ENCODE results near the gene RAB27A.
"Not testable (repeated sequence)": the region's sequence is repeated elsewhere in the genome, so short reads cannot be mapped to it uniquely, and the experiment has no call there.

Gene RAB27A

DNA sequence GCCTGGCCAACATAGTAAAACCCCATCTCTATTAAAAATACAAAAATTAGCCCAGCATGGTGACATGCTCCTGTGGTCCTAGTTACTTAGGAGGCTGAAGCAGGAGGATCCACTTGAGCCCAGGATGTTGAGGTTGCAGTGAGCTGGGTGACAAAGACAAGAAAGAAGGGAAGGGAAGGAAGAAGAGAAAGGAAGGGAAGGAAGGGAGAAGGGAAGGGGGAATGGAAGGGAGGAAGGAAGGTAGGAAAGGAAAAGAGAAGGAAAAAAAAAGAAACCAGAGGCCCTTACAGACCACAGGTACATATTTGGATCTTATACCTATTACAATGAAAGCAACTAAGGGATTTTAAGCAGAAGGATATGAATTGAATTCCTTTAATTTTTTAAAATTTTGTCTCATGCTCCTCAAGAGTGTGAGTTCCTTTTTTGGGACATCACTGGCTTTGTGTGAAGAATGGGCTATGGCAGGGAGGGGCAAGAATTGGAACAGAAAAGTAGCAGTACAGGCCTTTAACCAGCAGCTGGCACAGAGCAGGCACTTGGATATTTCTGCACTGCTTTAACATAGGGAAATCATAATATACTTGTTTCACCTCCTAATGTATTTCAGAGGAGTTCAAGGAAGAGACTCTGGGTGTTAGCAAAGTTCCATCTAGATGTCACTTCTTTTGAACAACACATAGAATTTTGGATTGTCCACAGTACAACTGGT, 7.9 kb downstream of the RAB27A start:
- DNase-seq (ENCODE audit: low spot score) = no peak

- not testable (repeated sequence) for DNase-seq (ENCODE audit: low spot score)
These were observed 9.0 kb downstream of the RAB27A start for GRCh38 chr15:55280589-55280988.

- no peak for DNase-seq (ENCODE audit: low spot score)
These were observed 9.8 kb downstream of the RAB27A start for GRCh38 chr15:55279746-55280351.

DNA sequence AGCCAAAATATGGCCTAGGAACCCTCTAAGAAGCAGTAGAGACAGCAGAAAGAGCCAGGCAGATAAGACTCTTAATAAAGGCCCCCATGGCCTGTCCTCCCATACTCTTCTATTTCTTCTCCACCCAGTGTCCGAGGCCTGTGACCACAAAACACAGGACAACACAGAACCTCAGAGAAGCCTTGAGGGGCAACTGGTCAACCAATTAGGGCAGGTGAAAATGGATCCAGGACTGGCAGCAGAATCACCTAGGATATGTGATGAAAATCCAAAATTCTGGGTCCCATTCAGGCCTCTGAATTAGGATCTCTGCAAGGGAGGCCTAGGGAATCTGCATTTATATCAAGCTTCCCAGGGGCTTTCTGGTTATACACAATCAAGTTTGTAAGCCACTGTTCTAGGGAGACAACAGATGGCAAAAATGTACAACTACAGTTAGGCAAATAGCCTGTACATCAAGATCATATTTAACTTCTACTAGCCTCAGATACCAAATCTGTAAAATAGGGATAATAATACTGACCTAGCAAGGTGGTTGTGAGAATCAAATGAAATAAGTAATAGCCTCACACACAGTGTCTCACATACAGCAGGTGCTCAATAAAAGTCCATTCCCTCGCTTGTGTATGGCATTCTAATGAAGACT, 10.4 kb downstream of the RAB27A start:
- DNase-seq (ENCODE audit: low spot score) = no peak

- DNase-seq (ENCODE audit: low spot score) = no peak
These were observed 11.9 kb downstream of the RAB27A start for GRCh38 chr15:55277715-55278114.

DNA sequence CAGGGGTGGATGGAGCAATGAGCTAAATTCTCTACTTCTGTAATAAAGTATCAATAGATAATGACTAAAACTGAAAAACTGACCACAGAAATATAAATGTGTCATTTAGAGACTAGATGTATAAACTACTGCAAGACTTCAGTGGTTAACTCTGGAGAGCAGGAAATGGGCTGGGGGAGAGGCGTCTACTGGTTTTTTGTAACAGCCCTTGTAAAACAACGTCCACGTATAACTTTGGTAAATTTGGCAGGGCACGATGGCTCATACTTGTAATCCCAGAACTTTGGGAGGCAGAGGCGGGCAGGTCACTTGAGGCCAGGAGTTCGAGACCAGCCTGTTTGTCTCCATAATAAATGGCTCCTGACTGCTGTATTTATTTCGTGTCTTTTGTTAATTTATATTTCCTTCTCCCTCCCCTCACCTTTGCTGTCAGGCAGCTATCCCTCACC, 12.5 kb downstream of the RAB27A start:
- DNase-seq (ENCODE audit: low spot score) = no peak

GRCh38 chr15:55276324-55276723, 13.3 kb downstream of the RAB27A start:
- no peak for DNase-seq (ENCODE audit: low spot score)

DNA sequence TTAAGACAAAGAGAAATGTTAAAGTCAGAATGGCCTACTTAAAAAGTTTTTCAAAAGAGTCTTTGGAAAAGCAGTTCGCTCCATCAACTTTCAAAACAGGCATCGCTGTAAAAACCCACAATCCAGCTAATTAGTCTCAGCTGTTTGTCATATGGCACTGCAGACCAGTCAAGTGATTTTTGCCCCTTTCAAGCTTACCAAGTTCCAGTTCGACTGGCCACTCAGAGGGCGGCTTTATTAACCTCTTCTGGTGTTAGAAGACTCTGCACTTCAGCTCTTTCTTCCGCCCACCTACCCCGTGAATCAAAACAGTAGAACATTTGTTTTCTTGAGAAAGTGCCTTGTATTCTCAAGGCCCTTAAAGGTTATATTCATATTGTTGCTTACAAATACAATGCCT, 19.3 kb downstream of the RAB27A start:
- DNase-seq (ENCODE audit: low spot score) = no peak

DNA sequence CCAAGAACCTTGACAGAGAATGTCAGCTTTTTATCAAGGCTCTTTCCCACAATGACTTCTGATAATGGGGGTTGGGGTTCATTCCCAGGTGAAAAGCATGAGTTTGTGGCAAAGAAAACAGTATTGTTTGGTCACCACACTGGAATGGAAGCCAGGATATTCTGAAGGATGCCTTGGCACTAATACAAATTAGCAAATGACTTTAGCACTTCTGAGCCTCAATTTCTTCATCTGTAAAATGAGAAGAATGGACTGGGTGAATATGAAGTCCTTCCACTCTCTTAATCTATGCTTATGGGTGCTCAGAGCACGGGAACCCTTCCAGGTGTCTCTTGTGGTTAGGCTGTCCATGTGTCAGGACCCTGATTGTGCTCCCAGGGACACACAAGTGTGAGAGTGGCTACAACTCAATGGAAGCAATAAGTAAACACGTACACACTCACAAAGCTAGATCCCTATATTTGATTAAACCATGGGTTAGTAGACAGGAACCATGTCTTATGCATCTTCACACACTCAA, 21.4 kb downstream of the RAB27A start:
- no peak for DNase-seq (ENCODE audit: low spot score)

DNA sequence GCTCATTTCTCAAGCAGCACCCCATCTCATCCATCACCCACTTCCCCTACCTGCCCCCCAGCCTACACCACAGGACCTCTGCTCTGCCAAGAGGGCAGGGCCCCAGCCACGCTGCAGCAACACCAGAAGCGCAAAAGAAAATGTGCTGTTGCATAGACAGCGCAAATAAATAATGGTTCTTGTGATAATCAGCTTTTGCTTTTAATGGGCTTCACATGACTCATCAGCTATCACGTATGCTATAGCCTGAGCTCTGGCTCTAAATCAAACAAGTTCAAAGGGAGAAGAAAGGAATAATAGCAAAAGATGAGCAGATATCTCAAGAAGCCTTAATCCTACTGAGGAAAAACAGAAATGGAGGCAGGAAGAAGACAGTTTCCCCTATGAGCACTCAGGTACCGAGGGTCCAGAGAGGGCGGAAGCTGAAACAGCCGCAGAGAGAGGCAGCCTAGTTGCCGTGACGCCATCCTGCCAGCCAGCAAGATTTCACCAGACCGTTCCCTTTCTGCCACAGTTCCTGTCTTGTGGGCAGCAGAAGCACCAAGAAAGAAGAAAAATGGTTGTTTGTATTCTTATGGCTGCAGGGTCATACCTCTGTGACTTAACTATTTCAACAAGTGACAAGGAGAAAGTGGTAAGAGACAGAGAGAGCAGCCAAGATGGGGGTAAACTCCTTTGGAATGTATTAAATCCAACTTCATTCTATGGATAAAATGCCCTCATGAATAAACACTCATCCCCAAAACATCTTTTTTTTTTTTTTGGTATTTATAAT, 22.0 kb downstream of the RAB27A start:
- DNase-seq (ENCODE audit: low spot score) = no peak

DNA sequence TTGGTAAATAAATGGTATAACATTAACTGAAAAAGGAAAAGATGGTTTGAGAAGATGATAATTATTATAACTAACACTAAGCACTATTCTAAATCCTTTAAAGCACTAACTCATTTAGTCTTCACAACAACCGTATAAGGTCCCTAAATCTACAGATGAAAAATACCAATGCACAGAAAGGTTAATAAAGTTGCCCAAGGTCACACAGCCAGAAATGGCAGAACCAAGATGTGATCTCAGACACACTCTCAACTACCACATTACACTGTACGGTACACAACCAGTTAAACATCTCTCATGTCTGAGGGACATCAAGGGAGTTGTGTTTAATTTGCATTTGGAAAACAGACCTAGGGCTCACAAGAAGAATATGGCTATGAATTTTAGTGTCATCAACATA, 23.1 kb downstream of the RAB27A start:
- no peak for DNase-seq (ENCODE audit: low spot score)

DNA sequence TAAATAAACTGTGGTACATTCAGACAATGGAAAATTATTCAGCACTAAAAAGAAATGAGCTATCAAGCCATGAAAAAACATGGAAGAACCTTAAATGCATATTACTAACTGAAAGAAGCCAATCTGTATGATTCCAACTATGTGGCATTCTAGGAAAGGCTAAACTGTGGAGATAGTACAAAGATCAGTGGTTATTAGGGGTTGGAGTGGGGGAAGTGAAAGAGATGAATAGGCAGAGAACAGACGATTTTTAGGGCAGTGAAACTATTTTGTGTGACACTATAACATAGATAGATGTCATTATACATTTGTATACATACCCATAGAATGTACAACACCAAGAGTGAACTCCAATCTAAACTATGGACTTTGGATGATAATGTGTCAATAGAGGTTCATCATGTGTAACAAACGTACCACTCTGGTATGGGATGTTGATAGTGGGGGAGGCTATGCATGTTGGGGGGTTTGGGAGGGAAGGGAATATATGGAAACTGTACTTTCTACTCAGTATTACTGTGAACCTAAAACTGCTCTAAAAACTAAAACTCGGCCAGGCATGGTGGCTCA, 29.0 kb downstream of the RAB27A start:
- no peak for DNase-seq (ENCODE audit: low spot score)

GRCh38 chr15:55257938-55258337, 31.7 kb downstream of the RAB27A start:
- no peak for DNase-seq (ENCODE audit: low spot score)

GRCh38 chr15:55257012-55257670, 32.5 kb downstream of the RAB27A start:
- no peak for DNase-seq (ENCODE audit: low spot score)

DNA sequence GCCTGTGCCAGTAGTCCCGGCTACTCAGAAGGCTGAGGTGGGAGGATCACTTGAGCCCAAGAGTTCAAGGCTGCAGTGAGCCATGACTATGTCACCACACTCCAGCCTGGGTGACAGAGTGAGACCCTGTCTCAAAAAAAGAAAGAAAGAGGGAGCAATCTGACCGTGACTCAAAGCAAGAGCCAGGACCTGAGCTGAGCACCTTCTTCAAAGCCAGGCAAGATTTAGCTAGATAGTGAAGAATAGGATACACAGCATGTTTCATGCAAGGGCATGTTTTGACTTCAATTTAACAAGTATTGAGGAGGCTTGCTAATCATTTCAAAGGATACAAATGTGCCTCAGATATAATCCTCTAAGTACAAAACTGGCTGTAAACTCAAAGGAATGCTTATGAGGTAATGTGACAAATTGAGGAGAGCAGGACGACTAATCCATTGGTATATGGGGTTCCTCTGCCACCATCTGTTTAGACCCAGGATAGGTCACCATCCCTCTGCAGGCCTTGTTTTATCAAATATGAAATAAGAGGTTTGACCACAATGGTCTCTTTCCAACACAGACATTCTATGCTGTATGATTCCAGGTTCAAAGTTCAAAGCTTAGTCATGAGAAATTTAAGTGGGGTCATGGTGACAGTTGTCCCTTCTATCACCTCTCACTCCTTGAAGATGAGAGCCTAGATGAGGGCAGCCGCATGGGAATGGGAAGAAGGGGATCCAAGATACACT, 33.2 kb downstream of the RAB27A start:
- no peak for DNase-seq (ENCODE audit: low spot score)

DNA sequence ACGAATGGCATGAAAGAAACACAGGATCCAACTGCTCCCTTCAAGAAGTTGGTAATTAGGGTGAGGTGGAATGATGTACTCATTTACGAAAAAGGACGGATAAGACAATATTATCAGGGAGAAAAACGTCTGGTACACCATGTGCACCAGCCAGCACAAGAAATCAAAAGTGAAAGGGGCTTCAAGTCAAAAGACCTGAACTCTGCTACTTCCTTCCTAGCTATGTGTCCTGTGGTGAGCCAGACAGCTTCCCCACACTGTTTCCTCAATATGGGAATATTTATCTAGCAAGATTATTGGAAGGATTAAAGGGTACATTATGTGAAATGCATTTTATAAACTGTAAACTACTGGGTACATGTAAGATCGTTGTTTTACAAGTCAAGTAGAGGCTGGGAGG, 33.9 kb downstream of the RAB27A start:
- no peak for DNase-seq (ENCODE audit: low spot score)

GRCh38 chr15:55254916-55255679, 34.5 kb downstream of the RAB27A start:
- DNase-seq (ENCODE audit: low spot score) = no peak

DNA sequence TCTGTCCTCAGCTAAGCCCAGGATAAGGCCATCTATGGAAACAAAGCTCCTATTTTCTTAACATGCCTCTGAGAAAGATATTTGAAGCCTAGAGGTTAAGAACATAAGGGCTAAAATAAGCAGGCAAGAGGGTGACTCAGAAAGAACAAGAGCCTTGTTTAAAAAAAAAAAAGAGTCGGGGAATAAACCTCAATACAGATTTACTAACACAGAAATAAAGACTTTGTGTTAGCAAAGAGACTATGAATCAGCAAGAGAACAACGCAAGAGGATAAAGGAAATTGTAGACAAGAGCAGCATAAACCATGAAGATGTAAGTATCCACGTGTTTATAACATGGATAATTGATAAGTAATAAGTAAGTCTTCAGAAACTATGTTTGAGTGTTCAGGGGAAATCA, 36.0 kb downstream of the RAB27A start:
- DNase-seq (ENCODE audit: low spot score) = no peak

- not testable (repeated sequence) for DNase-seq (ENCODE audit: low spot score)
These were observed 37.4 kb downstream of the RAB27A start for GRCh38 chr15:55252201-55252600.

DNA sequence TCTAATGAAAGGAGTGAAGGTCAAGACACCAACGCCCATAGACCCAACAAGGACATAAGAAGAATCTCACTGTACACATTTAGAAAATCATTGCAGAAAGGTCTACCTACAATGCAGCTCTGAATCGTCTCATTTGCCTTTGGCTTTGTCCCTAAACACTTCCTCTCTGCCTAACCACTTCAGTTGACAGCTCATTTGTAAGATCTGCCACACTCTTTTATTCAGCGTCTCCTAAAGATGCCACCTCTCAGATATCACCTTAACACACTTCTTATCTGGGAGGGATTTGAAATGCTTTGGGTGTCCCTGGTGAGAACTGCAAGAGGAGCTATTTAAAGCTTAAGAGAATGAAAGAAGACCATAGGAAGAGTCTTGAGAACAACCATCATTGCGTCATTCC, 38.7 kb downstream of the RAB27A start:
- DNase-seq (ENCODE audit: low spot score) = no peak

Data from left forelimb (tissue), 1 donor.